ENCODE data around the gene DVL1. TPM values are rescaled to one million over a fixed set of nuclear protein-coding genes. Genes with fewer than 3 reads are reported as not detected.

Gene DVL1
- 10 to 100 TPM; 49.9 to 71.3 TPM for total RNA-seq

DNA sequence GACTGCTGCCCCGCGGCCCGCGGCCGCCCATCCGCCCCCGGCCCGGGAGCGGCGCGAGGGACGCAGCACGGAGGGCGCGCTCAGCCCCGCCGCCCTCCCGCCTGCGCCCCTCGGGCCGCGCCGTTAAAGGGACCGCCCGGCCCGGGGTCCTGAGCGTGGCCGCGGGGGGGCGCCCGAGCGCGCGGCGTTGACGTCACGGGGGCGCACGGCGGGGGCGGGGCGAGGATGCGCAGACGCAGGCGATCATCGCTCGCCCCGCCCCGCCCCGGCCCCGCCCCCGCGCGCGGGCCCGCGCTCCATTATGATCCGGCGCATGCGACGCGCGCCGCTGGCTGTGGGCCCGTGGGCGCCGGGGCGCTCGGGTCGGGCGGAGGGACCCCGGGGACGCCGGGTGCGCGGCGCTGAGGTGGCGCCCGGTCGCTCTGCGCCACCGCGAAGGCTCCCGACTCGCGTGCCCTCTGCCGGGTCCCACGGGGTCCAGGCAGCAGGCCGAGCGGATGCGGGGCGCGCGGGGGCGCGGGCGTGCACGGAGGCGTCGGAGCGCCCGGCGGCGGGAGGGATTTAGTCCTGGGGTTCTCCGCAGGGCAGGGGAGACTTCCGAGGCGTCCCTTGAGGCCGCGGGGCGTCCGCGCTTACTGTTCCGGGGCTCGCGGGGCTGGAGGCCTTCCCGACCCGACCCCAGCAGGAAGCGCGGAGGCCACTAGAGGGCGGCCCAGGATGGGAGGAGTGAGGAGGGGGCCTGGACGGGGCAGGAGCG is at the start of gene DVL1:
TSS of gene DVL1 (minus strand) at position 163 of the 757 bp plus-strand sequence. CDS start 353 bp downstream, outside the sequence.
- TF ChIP-seq, protein P1, sequence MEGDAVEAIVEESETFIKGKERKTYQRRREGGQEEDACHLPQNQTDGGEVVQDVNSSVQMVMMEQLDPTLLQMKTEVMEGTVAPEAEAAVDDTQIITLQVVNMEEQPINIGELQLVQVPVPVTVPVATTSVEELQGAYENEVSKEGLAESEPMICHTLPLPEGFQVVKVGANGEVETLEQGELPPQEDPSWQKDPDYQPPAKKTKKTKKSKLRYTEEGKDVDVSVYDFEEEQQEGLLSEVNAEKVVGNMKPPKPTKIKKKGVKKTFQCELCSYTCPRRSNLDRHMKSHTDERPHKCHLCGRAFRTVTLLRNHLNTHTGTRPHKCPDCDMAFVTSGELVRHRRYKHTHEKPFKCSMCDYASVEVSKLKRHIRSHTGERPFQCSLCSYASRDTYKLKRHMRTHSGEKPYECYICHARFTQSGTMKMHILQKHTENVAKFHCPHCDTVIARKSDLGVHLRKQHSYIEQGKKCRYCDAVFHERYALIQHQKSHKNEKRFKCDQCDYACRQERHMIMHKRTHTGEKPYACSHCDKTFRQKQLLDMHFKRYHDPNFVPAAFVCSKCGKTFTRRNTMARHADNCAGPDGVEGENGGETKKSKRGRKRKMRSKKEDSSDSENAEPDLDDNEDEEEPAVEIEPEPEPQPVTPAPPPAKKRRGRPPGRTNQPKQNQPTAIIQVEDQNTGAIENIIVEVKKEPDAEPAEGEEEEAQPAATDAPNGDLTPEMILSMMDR (IDR thresholded peaks at IDR 0.05) = peak; percentile 25
- H3K9ac ChIP-seq (ENCODE audit: low read depth in 2 of 2, low read length in 2 of 2) = peak within 1 kb of the TSS; percentile 92 to 94
- H3K4me1 ChIP-seq = peaks cover 17% of the 10 kb centered on the region
- intact Hi-C loops (cut with DNase I) = no loop called here
- H3K4me3 ChIP-seq = peak within 1 kb of the TSS; percentile 59
- H3K9me3 ChIP-seq = no peaks in the 10 kb centered on the region
- no peaks in the 10 kb centered on the region for H3K36me3 ChIP-seq
- peaks cover 14% of the 10 kb centered on the region for H3K27me3 ChIP-seq
- peak within 1 kb of the TSS; percentile 79 for H3K27ac ChIP-seq
- peak; percentile 76 for DNase-seq

DNA sequence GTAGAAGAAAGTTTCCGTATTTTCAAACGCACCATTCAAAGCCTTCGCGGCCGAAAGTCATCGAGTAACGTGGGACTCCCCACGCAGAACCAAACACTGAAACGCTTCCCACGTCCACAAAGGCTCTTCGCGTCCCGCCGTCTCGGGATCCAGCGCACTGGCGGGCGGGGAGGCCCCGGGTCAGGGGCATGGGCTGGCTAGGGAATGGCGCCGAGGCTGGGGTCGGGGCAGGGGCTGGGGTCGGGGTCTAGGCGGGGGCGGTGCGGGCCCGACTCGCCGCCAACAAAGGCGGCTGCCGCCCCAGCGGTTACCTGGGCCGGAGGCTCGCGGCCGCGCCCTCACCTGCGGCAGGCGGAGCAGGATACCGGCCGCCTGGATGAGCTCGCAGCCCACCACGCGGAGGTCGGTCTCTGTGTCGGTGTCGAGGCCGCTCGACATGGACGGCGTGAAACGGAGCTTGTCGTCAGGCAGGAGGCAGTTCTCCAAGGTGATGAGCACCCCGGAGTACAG is 49.5 kb upstream of the DVL1 start:
- peaks cover 16% of the 10 kb centered on the region for H3K4me1 ChIP-seq

DNA sequence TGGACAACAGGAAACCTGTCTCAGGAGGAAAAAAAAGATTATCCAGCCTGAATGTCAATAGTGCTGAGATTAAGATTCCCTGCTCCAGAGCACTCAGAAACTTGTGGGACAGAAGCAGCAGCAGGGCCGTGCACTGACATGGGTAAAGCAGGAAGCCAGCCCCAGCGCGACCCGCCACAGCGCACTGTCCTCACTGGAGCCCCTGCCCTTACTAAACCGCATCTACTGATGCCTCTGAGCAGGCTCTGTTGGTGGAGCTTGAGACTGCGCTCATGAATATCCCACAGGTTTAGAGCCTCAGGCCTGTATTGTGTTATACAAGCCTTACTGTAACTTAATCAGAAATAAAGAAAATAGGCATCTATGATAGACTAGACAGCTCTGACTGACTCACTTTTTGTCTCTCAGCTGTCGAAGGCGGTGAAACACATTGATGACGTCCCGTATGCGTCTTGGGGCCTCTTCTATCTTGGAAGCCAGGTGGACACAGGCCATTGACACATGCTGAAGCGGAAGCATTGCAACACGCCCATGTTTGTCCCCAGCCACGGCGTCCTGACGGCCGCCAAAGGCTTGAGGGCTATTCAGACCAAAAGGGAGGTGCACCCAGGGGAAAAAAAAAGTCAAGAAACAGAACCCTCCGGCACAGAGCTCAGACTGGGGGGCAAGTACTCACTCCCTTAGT is 48.8 kb upstream of the DVL1 start:
- no peaks in the 10 kb centered on the region for H3K27me3 ChIP-seq
- DNase-seq = no peak
- peak overlapping the region; percentile 98 for H3K4me3 ChIP-seq
- peak overlapping the region; percentile 91 to 93 for H3K9ac ChIP-seq (ENCODE audit: low read depth in 2 of 2, low read length in 2 of 2)
- no peaks in the 10 kb centered on the region for H3K9me3 ChIP-seq
- peaks cover 16% of the 10 kb centered on the region for H3K4me1 ChIP-seq
- TF ChIP-seq, protein P1 (IDR thresholded peaks at IDR 0.05) = no peak
- H3K27ac ChIP-seq = no peak overlapping the region
- H3K36me3 ChIP-seq = peaks cover 35% of the 10 kb centered on the region
- intact Hi-C loops (cut with DNase I) = no loop called here

More for the DNA sequence above, 49.5 kb upstream of the DVL1 start:
- no peaks in the 10 kb centered on the region for H3K27me3 ChIP-seq
- H3K9ac ChIP-seq (ENCODE audit: low read depth in 2 of 2, low read length in 2 of 2) = peak overlapping the region; percentile 91 to 93
- TF ChIP-seq, protein P1 (IDR thresholded peaks at IDR 0.05) = no peak
- no peaks in the 10 kb centered on the region for H3K9me3 ChIP-seq
- peak overlapping the region; percentile 65 for H3K27ac ChIP-seq
- peak overlapping the region; percentile 98 for H3K4me3 ChIP-seq
- DNase-seq = no peak
- intact Hi-C loops (cut with DNase I) = no loop called here
- H3K36me3 ChIP-seq = peaks cover 28% of the 10 kb centered on the region

DNA sequence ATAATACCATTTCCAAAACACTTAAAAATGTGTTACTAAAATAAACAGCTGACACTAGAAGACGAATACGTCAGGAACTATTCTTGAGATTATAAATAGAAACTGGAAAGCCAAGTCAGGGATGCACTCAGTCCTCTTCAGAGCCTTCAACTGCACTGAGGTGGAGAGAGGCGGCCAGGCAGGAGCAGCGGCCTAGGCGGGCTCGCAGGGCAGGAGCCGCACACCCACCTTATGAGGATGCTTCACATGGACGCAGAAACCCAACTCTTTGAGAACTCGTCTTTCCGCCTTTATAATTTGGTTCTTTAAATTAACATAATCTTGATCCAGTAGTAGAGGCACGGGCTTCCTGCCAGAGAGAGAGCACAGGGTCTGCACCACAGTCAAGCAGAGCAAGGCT is 45.9 kb upstream of the DVL1 start:
- TF ChIP-seq, protein P1 (IDR thresholded peaks at IDR 0.05) = no peak
- no peak for DNase-seq
- no peak overlapping the region for H3K27ac ChIP-seq
- H3K9me3 ChIP-seq = no peaks in the 10 kb centered on the region
- intact Hi-C loops (cut with DNase I) = no loop called here
- no peak overlapping the region for H3K9ac ChIP-seq (ENCODE audit: low read depth in 2 of 2, low read length in 2 of 2)
- peaks cover 7% of the 10 kb centered on the region for H3K4me1 ChIP-seq
- no peak overlapping the region for H3K4me3 ChIP-seq
- peaks cover 44% of the 10 kb centered on the region for H3K36me3 ChIP-seq
- H3K27me3 ChIP-seq = no peaks in the 10 kb centered on the region

DNA sequence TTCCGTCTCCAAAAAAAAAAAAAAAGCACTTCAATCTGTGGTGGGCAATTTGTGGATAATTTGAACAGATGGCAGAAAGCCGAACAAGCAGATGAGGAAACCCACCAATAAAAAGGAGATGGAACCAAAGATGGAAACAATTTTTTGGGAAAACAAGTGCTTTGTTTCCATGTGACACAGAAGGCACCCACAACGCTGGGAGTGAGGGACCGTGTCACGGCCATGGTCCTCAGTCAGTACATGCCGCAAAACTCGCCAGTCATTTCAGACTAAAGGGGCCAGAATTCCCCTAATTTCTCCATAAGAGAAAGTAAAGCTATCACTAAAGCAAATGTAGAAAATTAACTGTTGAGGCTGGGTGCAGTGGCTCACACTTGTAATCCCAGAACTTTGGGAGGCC is 44.9 kb upstream of the DVL1 start:
- TF ChIP-seq, protein P1 (IDR thresholded peaks at IDR 0.05) = no peak
- Histone ChIP-seq H3K27me3 (no peaks in the 10 kb centered on the region), H3K4me3 (no peak overlapping the region), H3K9ac (ENCODE audit: low read depth in 2 of 2, low read length in 2 of 2) (no peak overlapping the region), H3K4me1 (peaks cover 7% of the 10 kb centered on the region), H3K36me3 (peaks cover 48% of the 10 kb centered on the region), H3K27ac (no peak overlapping the region), H3K9me3 (no peaks in the 10 kb centered on the region)
- intact Hi-C loops (cut with DNase I) = no loop called here
- DNase-seq = no peak

Data from colonic mucosa (tissue), 4 donors.